Heart left ventricle (tissue), 13 donors: ENCODE data around the gene GAS7.

Source experiments
- POLR2A ChIP-seq, 2 donors: fragments of 450-650 bp; IDR thresholded peaks; one replicate each; pipeline ENCODE4 v1.6.1; 2017; ENCODE audit warnings: antibody characterized with exemption in 2 of 2, mild to moderate bottlenecking in 2 of 2, moderate library complexity in 2 of 2
- TF ChIP-seq, protein P1 (sequence below), 12 donors: fragments of 200-600 bp; sonication (generic) in 4 of 12; IDR thresholded peaks; one replicate each; pipeline versions ENCODE4 v1.5.0 to v1.8.0; 2018 to 2022; ENCODE audit warnings: antibody characterized with exemption in 12 of 12, mild to moderate bottlenecking in 5 of 12
- donor health status: ischemic (EF 13 %, LVEDD 7.1; RV severe dilation, severe dysfunction).
- donor health status: DM: no; HTN: yes; CAD: no.
- donor health status: DM: no; HTN: no; CAD: no.
- donor health status: ischemic (EF 25% LVEDD 6.9; RV normal size, moderate dysfunction).
- donor health status: ischemic (EF 25% LVEDD 5.7; RV mildly dilated, moderate dysfunction).
- donor health status: ischemic (EF 35%, LVEDD 5.7; RV mildly dilated, moderate dysfunction).
- donor health status: nonischemic (EF 11% LVEDD 7.7; RV severe dilation, severe dysfunction).
- donor health status: DM: yes; HTN: yes; CAD: no.
- donor health status: PGD.
- donor health status: ischemic (EF 29% LVEDD 5.4; RV normal size, mild dysfunction).
- donor health status: nonischemic (EF 23%, LVEDD 6.1; RV moderate dilation, normal function).

- TF ChIP-seq POLR2A (IDR thresholded peaks at IDR 0.05): no peak
- TF ChIP-seq, protein P1, sequence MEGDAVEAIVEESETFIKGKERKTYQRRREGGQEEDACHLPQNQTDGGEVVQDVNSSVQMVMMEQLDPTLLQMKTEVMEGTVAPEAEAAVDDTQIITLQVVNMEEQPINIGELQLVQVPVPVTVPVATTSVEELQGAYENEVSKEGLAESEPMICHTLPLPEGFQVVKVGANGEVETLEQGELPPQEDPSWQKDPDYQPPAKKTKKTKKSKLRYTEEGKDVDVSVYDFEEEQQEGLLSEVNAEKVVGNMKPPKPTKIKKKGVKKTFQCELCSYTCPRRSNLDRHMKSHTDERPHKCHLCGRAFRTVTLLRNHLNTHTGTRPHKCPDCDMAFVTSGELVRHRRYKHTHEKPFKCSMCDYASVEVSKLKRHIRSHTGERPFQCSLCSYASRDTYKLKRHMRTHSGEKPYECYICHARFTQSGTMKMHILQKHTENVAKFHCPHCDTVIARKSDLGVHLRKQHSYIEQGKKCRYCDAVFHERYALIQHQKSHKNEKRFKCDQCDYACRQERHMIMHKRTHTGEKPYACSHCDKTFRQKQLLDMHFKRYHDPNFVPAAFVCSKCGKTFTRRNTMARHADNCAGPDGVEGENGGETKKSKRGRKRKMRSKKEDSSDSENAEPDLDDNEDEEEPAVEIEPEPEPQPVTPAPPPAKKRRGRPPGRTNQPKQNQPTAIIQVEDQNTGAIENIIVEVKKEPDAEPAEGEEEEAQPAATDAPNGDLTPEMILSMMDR (IDR thresholded peaks at IDR 0.05): no peak
Measured at GRCh38 chr17:10215286-10215685, 16.9 kb upstream of the GAS7 start.
